ENCODE results near the gene SULT1A3. TPM values are rescaled to one million over a fixed set of nuclear protein-coding genes. Genes with fewer than 3 reads are reported as not detected.

The SULT1A3 gene
- total RNA-seq, 1 experiment from 2014 or later = 21.5 TPM

- Histone ChIP-seq H3K23ac (ENCODE audit: insufficient read length, low read depth, low read length) (no peak within 1 kb of the TSS), H3K4ac (ENCODE audit: low read depth, low read length) (no peak within 1 kb of the TSS), H3K4me1 (ENCODE audit: insufficient read depth, low read length) (no peaks in the 10 kb centered on the region), H4K91ac (ENCODE audit: insufficient read length, low read depth, low read length) (no peak within 1 kb of the TSS), H2BK5ac (ENCODE audit: insufficient read length, low read length) (no peak within 1 kb of the TSS), H3K9ac (ENCODE audit: extremely low read depth, insufficient read length, low read length) (no peak within 1 kb of the TSS), H2AK5ac (ENCODE audit: insufficient read length, low read length) (no peak within 1 kb of the TSS), H2BK15ac (ENCODE audit: low read depth, low read length) (no peak within 1 kb of the TSS), H2BK120ac (ENCODE audit: low read depth, low read length, poor library complexity, severe bottlenecking) (no peak within 1 kb of the TSS), H2AFZ (ENCODE audit: low read length) (no peak within 1 kb of the TSS), H2BK12ac (ENCODE audit: insufficient read length, low read depth, low read length) (no peak within 1 kb of the TSS), H4K20me1 (ENCODE audit: control insufficient read depth, insufficient read depth, insufficient read length) (peaks cover 4% of the 10 kb centered on the region), H3K14ac (ENCODE audit: insufficient read depth, low read length) (no peak within 1 kb of the TSS; the same call in 1 of the 2 replicates), H3K79me2 (ENCODE audit: insufficient read depth, low read length) (no peaks in the 10 kb centered on the region), H3K27ac (ENCODE audit: insufficient read length, low read depth, low read length) (no peak within 1 kb of the TSS), H3K23me2 (ENCODE audit: insufficient read length, low read depth, low read length, poor library complexity, severe bottlenecking) (peaks cover 4% of the 10 kb centered on the region), H2BK20ac (ENCODE audit: low read depth, low read length, poor library complexity, severe bottlenecking) (no peak within 1 kb of the TSS), H3K27me3 (ENCODE audit: insufficient read depth, low read length) (peaks cover 4% of the 10 kb centered on the region; the same call in 1 of the 2 replicates), H3K79me1 (ENCODE audit: insufficient read depth, low read depth, low read length, poor library complexity, severe bottlenecking) (no peaks in the 10 kb centered on the region), H3K56ac (ENCODE audit: insufficient read length, low read depth, low read length) (no peak within 1 kb of the TSS), H3K4me2 (ENCODE audit: insufficient read depth, insufficient read length, low read length) (peak within 1 kb of the TSS; percentile 65), H4K5ac (ENCODE audit: insufficient read length, low read depth, low read length) (no peak within 1 kb of the TSS), H3K18ac (ENCODE audit: insufficient read length, low read depth, low read length) (peak within 1 kb of the TSS; percentile 27), H4K8ac (replicated peaks; ENCODE audit: insufficient read length, low read depth, low read length) (no peak within 1 kb of the TSS), H3T11ph (ENCODE audit: low read length) (no peak within 1 kb of the TSS), H3K9me3 (ENCODE audit: control insufficient read depth, low read depth, low read length) (no peaks in the 10 kb centered on the region)
- WGBS (ENCODE audit: extremely low coverage, insufficient read length, low lambda C conversion rate) = no CpG with 5 or more reads among the region's 81 CpGs
- H3K4me3 Mint-ChIP-seq = peak within 1 kb of the TSS; percentile 74 to 85
- H3K36me3 Mint-ChIP-seq (ENCODE audit: insufficient read depth in 1 of 3, low read depth in 3 of 3) = peaks cover 0 to 1% (median 0%) of the 10 kb centered on the region in 3 experiments; a peak in 2 of 7 replicates
- H3K9me3 Mint-ChIP-seq = no peaks in the 10 kb centered on the region
- DNase-seq = peak; percentile 86
- peaks cover 45% of the 10 kb centered on the region for H3K27me3 Mint-ChIP-seq (ENCODE audit: low read depth)
- no peak within 1 kb of the TSS for H3K27ac Mint-ChIP-seq
- H3K4me1 Mint-ChIP-seq = peaks cover 4 to 17% of the 10 kb centered on the region in 2 experiments
- TF ChIP-seq CTCF (conservative IDR thresholded peaks at IDR 0.05) = no peak
Measured at GRCh38 chr16:30183233-30184095, 15.6 kb upstream of the SULT1A3 start, which contains the start of gene CORO1A. TSS of gene CORO1A (plus strand) at chr16:30183602. CDS start at chr16:30185210, 1,608 bp downstream.
